IMR-90 (cell line): ENCODE data around the gene IL22RA2. TPM values are rescaled to one million over a fixed set of nuclear protein-coding genes. Genes with fewer than 3 reads are reported as not detected.

ENCODE experiments used
- ATAC-seq: fragments of 200-7000 bp; cut with Tn5 transposase; 2 replicates; pipeline ENCODE4 v1.9.1; 2020; ENCODE audit warnings: low read depth, mild to moderate bottlenecking, moderate library complexity
- BruUV-seq: library from RNA; stranded (reverse); fragments of 400-500 nt; replicated peaks from 2 replicates; lab custom pipeline; 2021; lab: Mats Ljungman, UMichigan
- CTCF ChIA-PET: fragments of 300-600 bp; formaldehyde crosslinking; extraction: SDS; loops from one replicate; lab custom pipeline; 2021; ENCODE audit warnings: antibody characterized with exemption; lab: Yijun Ruan, JAX
- POLR2A ChIA-PET: fragments of 300-600 bp; sonication (Branson Sonifier 250); formaldehyde crosslinking; loops from one replicate; lab custom pipeline; 2022; ENCODE audit warnings: antibody characterized with exemption; ENCODE audit not compliant: unreplicated experiment; lab: Charles Lee
- DNase-seq: peaks from one replicate; pipeline ENCODE4 v3.0.0; 2013
- H2AFZ ChIP-seq: replicated peaks from 2 replicates; pipeline ENCODE3; 2013; ENCODE audit warnings: low read length, mild to moderate bottlenecking; ENCODE audit not compliant: poor library complexity
- H2AK5ac ChIP-seq: 2 replicates; pipeline ENCODE4 v1.6.1; 2013; ENCODE audit warnings: low read depth, low read length, inconsistent platforms
- H2AK9ac ChIP-seq: replicated peaks from 2 replicates; pipeline ENCODE3; 2013; ENCODE audit warnings: mild to moderate bottlenecking, low read depth, low read length, moderate library complexity; ENCODE audit not compliant: poor library complexity
- H2BK120ac ChIP-seq: 2 replicates; pipeline ENCODE4 v1.6.1; 2013; ENCODE audit warnings: low read depth, low read length, inconsistent platforms
- H2BK15ac ChIP-seq: 3 replicates; pipeline ENCODE4 v1.6.1; 2013; ENCODE audit warnings: low read depth, low read length, inconsistent platforms
- H2BK20ac ChIP-seq: 2 replicates; pipeline ENCODE4 v1.6.1; 2013; ENCODE audit warnings: low read depth, mild to moderate bottlenecking, inconsistent platforms, low read length, moderate library complexity
- H2BK5ac ChIP-seq: 2 replicates; pipeline ENCODE4 v1.6.1; 2013; ENCODE audit warnings: mild to moderate bottlenecking, low read depth, low read length, inconsistent platforms; ENCODE audit not compliant: poor library complexity, severe bottlenecking
- H3K14ac ChIP-seq: replicated peaks from 2 replicates; pipeline ENCODE4 v1.6.1; 2013; ENCODE audit warnings: low read depth, low read length, inconsistent platforms
- H3K18ac ChIP-seq: 2 replicates; pipeline ENCODE4 v1.6.1; 2013; ENCODE audit warnings: low read depth, low read length, control low read depth
- H3K23ac ChIP-seq: 2 replicates; pipeline ENCODE4 v1.6.1; 2013; ENCODE audit warnings: low read depth, low read length, inconsistent platforms
- H3K27ac ChIP-seq: 2 replicates; pipeline ENCODE4 v1.5.1; 2013; ENCODE audit warnings: mild to moderate bottlenecking, control low read depth, low read length; ENCODE audit not compliant: insufficient read depth
- H3K27me3 ChIP-seq: 2 replicates; pipeline ENCODE4 v1.6.1; 2013; ENCODE audit warnings: low read length; ENCODE audit not compliant: control insufficient read depth, insufficient read depth
- H3K36me3 ChIP-seq: 2 replicates; pipeline ENCODE4 v1.6.1; 2013; ENCODE audit warnings: low read length, mixed read lengths; ENCODE audit not compliant: control insufficient read depth, insufficient read depth
- H3K4ac ChIP-seq: 2 replicates; pipeline ENCODE4 v1.6.1; 2013; ENCODE audit warnings: low read depth, low read length, inconsistent platforms
- H3K4me1 ChIP-seq: 2 replicates; pipeline ENCODE4 v1.6.1; 2013; ENCODE audit warnings: low read length, mixed read lengths; ENCODE audit not compliant: control insufficient read depth, insufficient read depth
- H3K4me2 ChIP-seq: 2 replicates; pipeline ENCODE4 v1.6.1; 2013; ENCODE audit warnings: low read depth, mild to moderate bottlenecking, control low read depth, low read length, moderate library complexity
- H3K4me3 ChIP-seq: 2 replicates; pipeline ENCODE4 v1.5.1; 2013; ENCODE audit warnings: low read depth, mild to moderate bottlenecking, control low read depth, low read length, moderate library complexity; ENCODE audit not compliant: insufficient read depth
- H3K56ac ChIP-seq: 2 replicates; pipeline ENCODE4 v1.6.1; 2013; ENCODE audit warnings: low read length, inconsistent platforms; ENCODE audit not compliant: insufficient read depth; ENCODE audit errors: extremely low read depth
- H3K79me1 ChIP-seq, 2 experiments: 2 replicates each; pipeline ENCODE4 v1.6.1; 2013; ENCODE audit warnings: low read length in 2 of 2, inconsistent platforms in 1 of 2, low read depth in 1 of 2
- H3K9ac ChIP-seq: 2 replicates; pipeline ENCODE4 v1.6.1; 2013; ENCODE audit warnings: low read depth, low read length, control low read depth
- H3K9me1 ChIP-seq: 2 replicates; pipeline ENCODE4 v1.6.1; 2013; ENCODE audit warnings: low read length, inconsistent platforms; ENCODE audit not compliant: insufficient read depth
- H3K9me3 ChIP-seq: 2 replicates; pipeline ENCODE4 v1.6.1; 2013; ENCODE audit warnings: low read length; ENCODE audit not compliant: control insufficient read depth, insufficient read depth
- H4K20me1 ChIP-seq: 2 replicates; pipeline ENCODE4 v1.6.1; 2013; ENCODE audit warnings: low read length, inconsistent platforms; ENCODE audit not compliant: insufficient read depth
- H4K5ac ChIP-seq: 2 replicates; pipeline ENCODE4 v1.6.1; 2013; ENCODE audit warnings: mild to moderate bottlenecking, low read depth, low read length, control low read depth
- H4K8ac ChIP-seq, 2 experiments: 2 replicates each; pipeline ENCODE4 v1.6.1; 2013; ENCODE audit warnings: low read depth in 2 of 2, low read length in 2 of 2, control low read depth in 1 of 2, inconsistent platforms in 1 of 2
- H4K91ac ChIP-seq: 2 replicates; pipeline ENCODE4 v1.6.1; 2013; ENCODE audit warnings: low read depth, low read length, inconsistent platforms; ENCODE audit not compliant: insufficient read depth
- CEBPB ChIP-seq: IDR thresholded peaks from 2 replicates; pipeline ENCODE4 v1.6.1; 2012; ENCODE audit warnings: low read depth, low read length, improper control_type of control experiment
- CHD1 ChIP-seq: IDR thresholded peaks from 2 replicates; pipeline ENCODE4 v1.6.1; 2012; ENCODE audit warnings: low read depth, low read length, improper control_type of control experiment
- FOS ChIP-seq: fragments of 150-350 bp; IDR thresholded peaks from 2 replicates; pipeline ENCODE4 v1.6.1; 2016; ENCODE audit warnings: low read depth, low read length
- MAFK ChIP-seq: IDR thresholded peaks from 2 replicates; pipeline ENCODE4 v1.6.1; 2012; ENCODE audit warnings: low read depth, low read length, improper control_type of control experiment
- MAZ ChIP-seq: IDR thresholded peaks from 2 replicates; pipeline ENCODE4 v1.6.1; 2012; ENCODE audit warnings: low read depth, mild to moderate bottlenecking, low read length, improper control_type of control experiment, moderate library complexity, borderline replicate concordance
- MXI1 ChIP-seq: IDR thresholded peaks from 2 replicates; pipeline ENCODE4 v1.6.1; 2012; ENCODE audit warnings: low read depth, mild to moderate bottlenecking, low read length, moderate library complexity, borderline replicate concordance
- NFE2L2 ChIP-seq: fragments of 150-350 bp; IDR thresholded peaks from 2 replicates; pipeline ENCODE4 v1.6.1; 2016; ENCODE audit warnings: low read depth, mild to moderate bottlenecking, low read length
- POLR2A ChIP-seq: IDR thresholded peaks from 2 replicates; pipeline ENCODE4 v1.6.1; 2012; ENCODE audit warnings: mild to moderate bottlenecking, low read depth, low read length
- RAD21 ChIP-seq: IDR thresholded peaks from 2 replicates; pipeline ENCODE4 v1.6.1; 2012; ENCODE audit warnings: low read length, improper control_type of control experiment
- RCOR1 ChIP-seq: IDR thresholded peaks from 2 replicates; pipeline ENCODE4 v1.6.1; 2012; ENCODE audit warnings: mild to moderate bottlenecking, low read length, improper control_type of control experiment; ENCODE audit not compliant: insufficient replicate concordance
- RFX5 ChIP-seq: IDR thresholded peaks from 2 replicates; pipeline ENCODE4 v1.8.0; 2012; ENCODE audit warnings: low read depth, mild to moderate bottlenecking, low read length, moderate library complexity
- SMC3 ChIP-seq: fragments of 150-350 bp; IDR thresholded peaks from 2 replicates; pipeline ENCODE4 v1.6.1; 2016; ENCODE audit warnings: low read depth, mild to moderate bottlenecking, antibody characterized with exemption, low read length, moderate library complexity
- WGBS, 2 experiments: methylation state at CpG; one replicate each; pipeline versions ENCODE4 v1.1.5 to v1.1.7; 2013; ENCODE audit warnings: missing lambda C conversion rate in 2 of 2; ENCODE audit not compliant: insufficient read length in 1 of 2; ENCODE audit errors: extremely low coverage in 2 of 2; 5-methylcytosine and 5-hydroxymethylcytosine counted together
- dilution Hi-C: fragments of 300-500 bp; cut with HindIII; formaldehyde crosslinking; loops from one replicate; pipeline ENCODE4 v1.14.3; 2018; ENCODE audit warnings: low sequenced_read_pairs; ENCODE audit not compliant: unreplicated experiment
- in situ Hi-C: fragments of 300-500 bp; cut with MboI; formaldehyde crosslinking; loops from 3 replicates; pipeline ENCODE4 v1.14.3; 2019; ENCODE audit warnings: low sequenced_read_pairs, inconsistent platforms, mixed read lengths
- intact Hi-C: fragments of 100-400 bp; cut with micrococcal nuclease; formaldehyde crosslinking; loops from 2 replicates; pipeline ENCODE4 v1.10.0; 2022
- polyA plus RNA-seq, 3 experiments: library from polyadenylated mRNA; depleted of rRNA; stranded (reverse); fragments of >200 nt; gene quantifications; 2 replicates each; pipeline ENCODE4 v1.2.3, GENCODE V29; 2012; ENCODE audit warnings: low replicate concordance in 1 of 3
- total RNA-seq: library from RNA; depleted of rRNA; stranded (reverse); fragments of >200 nt; gene quantifications from 2 replicates; pipeline ENCODE4 v1.2.3, GENCODE V29; 2012
- TF ChIP-seq, protein P1 (sequence below): fragments of 150-350 bp; IDR thresholded peaks from 2 replicates; pipeline ENCODE4 v1.6.1; 2016; ENCODE audit warnings: low read depth, mild to moderate bottlenecking, low read length, moderate library complexity, borderline replicate concordance
- TF ChIP-seq, protein P2 (sequence below): conservative IDR thresholded peaks from 2 replicates; pipeline ENCODE4 v1.5.1; 2012; ENCODE audit warnings: mild to moderate bottlenecking, low read depth, low read length, improper control_type of control experiment
- TF ChIP-seq, protein P3 (sequence below): fragments of 150-350 bp; IDR thresholded peaks from 2 replicates; pipeline ENCODE4 v1.6.1; 2017; ENCODE audit warnings: mild to moderate bottlenecking, antibody characterized with exemption, low read length, low read depth

The IL22RA2 gene
- total and polyA plus RNA-seq, 2 of the 4 experiments (the other 2 are of a cell fraction) = not detected

DNA sequence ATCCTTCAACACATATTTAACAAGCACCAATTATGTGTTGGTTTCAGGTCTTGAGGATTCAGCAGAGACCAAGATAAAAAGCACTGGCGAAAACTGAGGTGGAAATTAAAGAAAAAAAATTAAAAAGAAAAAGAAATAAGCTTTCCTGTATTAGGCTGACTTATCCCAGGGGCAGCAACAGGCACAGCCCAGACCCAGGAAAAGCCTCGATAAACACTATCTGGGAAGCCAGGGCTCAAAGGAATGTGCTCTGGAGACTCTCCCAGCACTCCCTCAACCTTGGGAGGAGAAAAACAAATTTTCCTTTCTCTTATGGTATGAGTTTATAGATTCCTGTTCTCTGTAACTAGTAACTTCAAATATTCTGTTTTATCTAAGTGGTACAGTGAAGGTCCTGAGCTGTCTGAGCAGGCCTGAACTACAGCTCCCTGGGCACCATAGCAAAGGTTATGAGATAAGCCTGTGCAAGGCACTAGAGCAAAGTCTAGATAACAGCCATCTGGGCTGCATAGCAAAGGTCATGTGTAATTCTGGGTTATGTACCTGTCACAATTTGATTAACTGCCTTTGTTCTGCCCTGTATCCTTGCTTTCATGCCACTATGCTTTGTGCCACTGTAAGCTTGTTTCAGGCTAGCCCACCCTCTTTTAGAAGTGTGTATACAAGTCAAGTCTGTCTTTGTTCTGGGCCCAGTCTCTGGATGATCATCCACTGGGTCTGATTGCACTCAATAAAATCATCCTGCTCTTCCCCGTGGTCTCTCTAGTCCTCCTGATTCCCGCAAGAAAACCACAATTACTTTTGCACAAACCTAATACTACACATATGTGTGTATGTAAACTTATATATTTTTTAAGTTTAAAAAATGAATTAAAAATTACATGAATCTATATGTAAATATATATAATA lies 54.0 kb downstream of the IL22RA2 start:
- Histone ChIP-seq H3K9me3 (peaks cover 4% of the 10 kb centered on the region), H2BK20ac (no peak overlapping the region), H4K5ac (no peak overlapping the region), H3K79me1 (no peaks in the 10 kb centered on the region), H2AK5ac (no peak overlapping the region), H3K23ac (no peak overlapping the region), H3K9ac (no peak overlapping the region), H4K91ac (no peak overlapping the region), H2BK15ac (no peak overlapping the region), H3K27me3 (no peaks in the 10 kb centered on the region), H3K4me1 (no peaks in the 10 kb centered on the region), H3K4ac (no peak overlapping the region), H3K9me1 (no peaks in the 10 kb centered on the region), H3K27ac (no peak overlapping the region), H3K4me2 (no peak overlapping the region), H4K20me1 (no peaks in the 10 kb centered on the region), H2AFZ (no peak overlapping the region), H3K4me3 (no peak overlapping the region), H3K56ac (no peak overlapping the region), H2AK9ac (no peak overlapping the region), H3K18ac (no peak overlapping the region), H4K8ac (no peak overlapping the region), H3K36me3 (no peaks in the 10 kb centered on the region), H2BK120ac (no peak overlapping the region), H2BK5ac (no peak overlapping the region), H3K14ac (no peak overlapping the region)
- BruUV-seq = no TSS peak
- intact Hi-C loops = no loop called here
- dilution Hi-C loops = no loop called here
- POLR2A ChIA-PET = no interaction called here
- no CpG with 5 or more reads among the region's 4 CpGs for WGBS, 2 experiments
- DNase-seq = no peak
- in situ Hi-C loops = no loop called here
- ATAC-seq = no peak
- CTCF ChIA-PET = no interaction called here
- TF ChIP-seq FOS (no peak), CHD1 (no peak), MAZ (no peak), CEBPB (no peak), MXI1 (no peak), POLR2A (no peak), RFX5 (no peak), RCOR1 (no peak), MAFK (no peak), RAD21 (no peak), SMC3 (no peak), NFE2L2 (no peak)
- TF ChIP-seq, protein P1, sequence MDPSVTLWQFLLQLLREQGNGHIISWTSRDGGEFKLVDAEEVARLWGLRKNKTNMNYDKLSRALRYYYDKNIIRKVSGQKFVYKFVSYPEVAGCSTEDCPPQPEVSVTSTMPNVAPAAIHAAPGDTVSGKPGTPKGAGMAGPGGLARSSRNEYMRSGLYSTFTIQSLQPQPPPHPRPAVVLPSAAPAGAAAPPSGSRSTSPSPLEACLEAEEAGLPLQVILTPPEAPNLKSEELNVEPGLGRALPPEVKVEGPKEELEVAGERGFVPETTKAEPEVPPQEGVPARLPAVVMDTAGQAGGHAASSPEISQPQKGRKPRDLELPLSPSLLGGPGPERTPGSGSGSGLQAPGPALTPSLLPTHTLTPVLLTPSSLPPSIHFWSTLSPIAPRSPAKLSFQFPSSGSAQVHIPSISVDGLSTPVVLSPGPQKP = no peak
- TF ChIP-seq, protein P2, sequence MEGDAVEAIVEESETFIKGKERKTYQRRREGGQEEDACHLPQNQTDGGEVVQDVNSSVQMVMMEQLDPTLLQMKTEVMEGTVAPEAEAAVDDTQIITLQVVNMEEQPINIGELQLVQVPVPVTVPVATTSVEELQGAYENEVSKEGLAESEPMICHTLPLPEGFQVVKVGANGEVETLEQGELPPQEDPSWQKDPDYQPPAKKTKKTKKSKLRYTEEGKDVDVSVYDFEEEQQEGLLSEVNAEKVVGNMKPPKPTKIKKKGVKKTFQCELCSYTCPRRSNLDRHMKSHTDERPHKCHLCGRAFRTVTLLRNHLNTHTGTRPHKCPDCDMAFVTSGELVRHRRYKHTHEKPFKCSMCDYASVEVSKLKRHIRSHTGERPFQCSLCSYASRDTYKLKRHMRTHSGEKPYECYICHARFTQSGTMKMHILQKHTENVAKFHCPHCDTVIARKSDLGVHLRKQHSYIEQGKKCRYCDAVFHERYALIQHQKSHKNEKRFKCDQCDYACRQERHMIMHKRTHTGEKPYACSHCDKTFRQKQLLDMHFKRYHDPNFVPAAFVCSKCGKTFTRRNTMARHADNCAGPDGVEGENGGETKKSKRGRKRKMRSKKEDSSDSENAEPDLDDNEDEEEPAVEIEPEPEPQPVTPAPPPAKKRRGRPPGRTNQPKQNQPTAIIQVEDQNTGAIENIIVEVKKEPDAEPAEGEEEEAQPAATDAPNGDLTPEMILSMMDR = no peak
- TF ChIP-seq, protein P3, sequence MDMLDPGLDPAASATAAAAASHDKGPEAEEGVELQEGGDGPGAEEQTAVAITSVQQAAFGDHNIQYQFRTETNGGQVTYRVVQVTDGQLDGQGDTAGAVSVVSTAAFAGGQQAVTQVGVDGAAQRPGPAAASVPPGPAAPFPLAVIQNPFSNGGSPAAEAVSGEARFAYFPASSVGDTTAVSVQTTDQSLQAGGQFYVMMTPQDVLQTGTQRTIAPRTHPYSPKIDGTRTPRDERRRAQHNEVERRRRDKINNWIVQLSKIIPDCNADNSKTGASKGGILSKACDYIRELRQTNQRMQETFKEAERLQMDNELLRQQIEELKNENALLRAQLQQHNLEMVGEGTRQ = no peak
